ENCODE results near the gene GBGT1.
"Not testable (repeated sequence)": the region's sequence is repeated elsewhere in the genome, so short reads cannot be mapped to it uniquely, and the experiment has no call there.

The GBGT1 gene

DNA sequence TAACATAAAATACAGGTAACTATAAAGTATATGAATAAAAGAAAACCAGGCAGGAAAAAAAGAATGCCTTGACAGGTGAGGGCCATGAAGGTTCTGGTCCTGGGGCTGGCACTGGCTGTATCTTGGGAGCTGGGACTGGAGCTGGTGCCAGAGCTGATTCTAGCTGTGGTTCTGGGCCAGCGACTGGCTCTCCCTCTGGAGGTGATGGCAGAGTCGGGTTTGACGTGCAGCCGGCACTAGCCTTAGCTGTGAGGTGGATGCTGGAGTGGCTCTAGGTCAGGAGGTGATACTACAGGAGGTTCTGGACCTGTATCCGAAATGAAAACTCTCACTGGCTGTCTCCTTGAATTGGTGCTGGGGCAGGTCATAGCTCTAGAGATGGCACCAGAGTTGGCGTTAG lies 23.0 kb upstream of the GBGT1 start:
- Mint-ChIP-seq H3K27me3 (peaks cover 14% of the 10 kb centered on the region), H3K27ac (no peak overlapping the region), H3K9me3 (no peaks in the 10 kb centered on the region), H3K36me3 (no peaks in the 10 kb centered on the region), H3K4me1 (peaks cover 8% of the 10 kb centered on the region), H3K4me3 (no peak overlapping the region)
- ATAC-seq (ENCODE audit: low read depth) (no peak), DNase-seq (ENCODE audit: low spot score in 2 of 2) (no peak)

DNA sequence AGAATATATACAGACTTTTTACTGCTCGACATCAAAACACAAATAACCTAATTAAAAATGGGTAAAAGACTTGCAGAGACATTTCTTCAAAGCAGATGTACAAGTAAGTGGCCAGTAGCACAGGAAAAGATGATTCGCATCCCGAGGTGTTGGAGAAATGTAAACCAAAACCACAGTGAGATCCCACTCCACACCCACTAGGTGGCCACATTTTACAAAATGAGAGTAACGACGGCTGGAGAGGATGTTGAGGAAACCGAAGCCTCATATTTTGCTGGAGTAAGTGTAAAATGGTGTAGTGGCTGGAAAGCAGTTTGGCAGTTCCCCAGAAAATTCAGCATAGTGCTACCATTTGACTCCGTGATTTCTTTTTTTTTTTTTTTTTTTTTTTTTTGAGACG lies 21.3 kb upstream of the GBGT1 start:
- ATAC-seq (ENCODE audit: low read depth) (peak; percentile 46), DNase-seq (ENCODE audit: low spot score in 2 of 2) (no peak)
- H3K4me1 Mint-ChIP-seq: peaks cover 8% of the 10 kb centered on the region
- H3K4me3 Mint-ChIP-seq: no peak overlapping the region
- H3K27ac Mint-ChIP-seq: no peak overlapping the region
- peaks cover 16% of the 10 kb centered on the region for H3K27me3 Mint-ChIP-seq
- H3K9me3 Mint-ChIP-seq: no peaks in the 10 kb centered on the region
- H3K36me3 Mint-ChIP-seq: no peaks in the 10 kb centered on the region

DNA sequence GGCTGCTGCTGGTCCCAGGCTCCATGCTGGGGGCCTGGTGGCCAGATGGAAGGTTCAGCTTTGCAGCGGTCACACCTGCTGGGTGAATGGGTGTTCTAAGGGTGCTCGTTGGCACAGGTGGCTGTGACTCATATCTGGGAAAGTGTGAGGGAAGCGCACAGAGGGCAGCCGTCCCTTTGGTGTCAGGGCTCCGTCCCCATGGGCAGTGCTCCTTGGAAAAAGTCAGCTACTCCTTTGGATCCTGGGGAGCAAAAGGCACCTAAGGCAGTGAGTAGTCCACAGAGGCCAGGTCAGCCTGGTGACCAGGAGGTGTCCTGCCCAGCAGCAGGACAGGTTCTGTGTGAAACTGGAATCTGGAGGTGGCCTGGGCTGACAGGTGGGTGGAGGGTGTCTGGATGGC lies 18.4 kb upstream of the GBGT1 start:
- Mint-ChIP-seq H3K4me3 (no peak overlapping the region), H3K36me3 (no peaks in the 10 kb centered on the region), H3K27me3 (peaks cover 13% of the 10 kb centered on the region), H3K4me1 (peaks cover 8% of the 10 kb centered on the region), H3K27ac (no peak overlapping the region), H3K9me3 (no peaks in the 10 kb centered on the region)
- ATAC-seq (ENCODE audit: low read depth): no peak
- no peak for DNase-seq (ENCODE audit: low spot score in 2 of 2)

GRCh38 chr9:133181561-133181960 lies 17.8 kb upstream of the GBGT1 start:
- DNase-seq (ENCODE audit: low spot score in 2 of 2) (no peak), ATAC-seq (ENCODE audit: low read depth) (no peak)
- Mint-ChIP-seq H3K27ac (no peak overlapping the region), H3K27me3 (peaks cover 13% of the 10 kb centered on the region), H3K4me1 (peaks cover 8% of the 10 kb centered on the region), H3K9me3 (no peaks in the 10 kb centered on the region), H3K4me3 (no peak overlapping the region), H3K36me3 (no peaks in the 10 kb centered on the region)

DNA sequence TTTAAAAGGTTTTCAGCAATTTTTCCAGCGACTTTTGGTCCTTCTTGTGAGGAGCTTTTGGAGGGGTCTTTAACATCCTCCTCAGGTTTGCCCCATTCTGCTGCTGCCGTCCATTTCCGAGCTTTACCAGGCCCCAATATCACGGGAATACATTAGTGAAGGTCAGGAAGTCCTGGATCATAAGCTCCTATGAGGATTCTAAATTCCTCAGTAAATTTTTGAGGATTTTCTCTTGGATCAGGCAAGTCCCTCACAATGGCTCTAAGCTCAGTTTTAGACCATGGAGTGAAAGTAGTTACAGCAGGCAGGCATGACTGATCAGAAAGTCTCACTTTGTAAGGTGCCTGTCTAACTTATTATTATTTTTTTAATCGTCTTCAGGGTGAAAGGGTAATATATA lies 17.2 kb upstream of the GBGT1 start:
- Mint-ChIP-seq H3K27ac (no peak overlapping the region), H3K27me3 (peaks cover 11% of the 10 kb centered on the region), H3K36me3 (no peaks in the 10 kb centered on the region), H3K4me1 (peaks cover 5% of the 10 kb centered on the region), H3K9me3 (no peaks in the 10 kb centered on the region), H3K4me3 (no peak overlapping the region)
- ATAC-seq (ENCODE audit: low read depth) (no peak), DNase-seq (ENCODE audit: low spot score in 2 of 2) (no peak)

DNA sequence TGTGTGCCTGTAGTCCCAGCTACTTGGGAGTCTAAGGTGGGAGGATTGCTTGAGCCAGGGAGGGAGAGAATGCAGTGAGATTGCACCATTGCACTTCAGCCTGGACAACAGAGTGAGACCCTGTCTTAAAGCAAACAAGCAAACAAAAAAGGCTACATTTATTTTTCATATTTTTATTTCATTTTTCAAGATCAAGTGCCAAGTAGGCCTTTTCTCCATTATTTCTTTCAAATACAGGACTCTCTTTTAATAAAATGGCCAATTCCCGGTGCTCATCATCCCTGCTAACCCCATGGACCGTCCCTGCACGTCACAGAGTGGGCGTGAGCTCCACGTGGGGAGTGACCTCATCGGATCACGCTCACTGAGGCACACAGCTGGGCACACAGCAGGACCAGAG lies 9.3 kb upstream of the GBGT1 start:
- no peak overlapping the region for H3K4me3 Mint-ChIP-seq
- DNase-seq (ENCODE audit: low spot score in 2 of 2) (no peak), ATAC-seq (ENCODE audit: low read depth) (no peak)
- peaks cover 13% of the 10 kb centered on the region for H3K27me3 Mint-ChIP-seq
- no peaks in the 10 kb centered on the region for H3K9me3 Mint-ChIP-seq
- H3K4me1 Mint-ChIP-seq: peaks cover 16% of the 10 kb centered on the region
- H3K36me3 Mint-ChIP-seq: no peaks in the 10 kb centered on the region
- H3K27ac Mint-ChIP-seq: no peak overlapping the region

DNA sequence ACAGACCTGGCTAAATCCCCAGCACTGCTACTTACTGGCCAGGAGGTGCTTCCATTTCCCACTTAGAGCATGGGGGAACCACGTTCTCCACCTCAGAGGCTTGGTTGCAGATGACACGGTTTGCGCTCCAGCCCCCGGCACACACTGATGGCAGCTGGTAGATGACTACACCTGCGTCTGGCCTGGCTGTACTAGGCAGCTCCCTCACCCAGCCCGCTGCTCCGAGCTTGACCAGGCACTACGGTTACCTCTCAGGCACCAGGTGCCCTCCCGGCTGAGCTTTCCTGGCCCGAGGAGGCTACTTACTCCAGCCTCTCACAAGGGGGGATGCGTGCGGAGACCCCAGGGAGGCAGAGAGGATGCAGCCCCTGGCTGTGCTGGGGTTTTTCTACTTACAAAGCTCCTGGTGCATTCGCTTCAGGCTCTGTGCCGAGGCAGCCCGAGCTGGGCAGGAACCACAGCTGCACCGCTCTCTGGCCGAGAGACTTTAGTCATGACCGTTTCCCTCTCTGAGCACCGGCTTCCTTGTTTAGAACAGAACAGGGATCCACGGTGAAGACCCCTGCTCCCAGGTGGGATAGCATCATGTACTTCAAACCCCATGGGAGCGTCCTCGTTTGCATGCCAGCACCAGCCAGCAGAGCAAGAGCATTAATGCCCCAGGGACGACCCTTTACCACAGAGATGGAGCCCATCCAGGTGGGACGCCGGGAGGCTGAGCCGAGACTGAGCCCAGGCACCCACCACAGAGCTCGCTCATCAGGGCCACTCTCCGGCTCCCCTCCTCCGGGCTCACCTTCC lies 7.6 kb upstream of the GBGT1 start:
- Mint-ChIP-seq H3K36me3 (no peaks in the 10 kb centered on the region), H3K4me1 (peaks cover 16% of the 10 kb centered on the region), H3K27me3 (peaks cover 13% of the 10 kb centered on the region), H3K27ac (peak overlapping the region; percentile 62), H3K4me3 (peak overlapping the region; percentile 76), H3K9me3 (no peaks in the 10 kb centered on the region)
- ATAC-seq (ENCODE audit: low read depth): peak; percentile 84
- peak; percentile 31 to 39 for DNase-seq (ENCODE audit: low spot score in 2 of 2)

DNA sequence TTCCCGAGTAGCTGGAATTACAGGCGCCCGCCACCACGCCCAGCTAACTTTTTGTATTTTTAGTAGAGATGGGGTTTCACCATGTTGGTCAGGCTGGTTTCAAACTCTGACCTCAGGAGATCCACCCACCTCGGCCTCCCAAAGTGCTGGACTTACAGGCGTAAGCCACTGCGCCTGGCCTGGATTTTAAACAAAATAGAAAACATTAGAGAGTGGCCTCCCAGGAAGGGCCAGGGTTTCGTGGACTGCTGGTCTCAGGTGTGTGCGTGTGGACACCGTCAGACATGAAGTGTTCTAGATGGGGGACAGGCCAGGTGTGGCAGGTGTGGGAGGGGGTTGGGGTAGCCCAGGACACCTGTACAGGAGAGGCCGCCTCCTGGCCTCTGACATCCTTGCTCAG lies 7.0 kb upstream of the GBGT1 start:
- H3K27ac Mint-ChIP-seq: no peak overlapping the region
- peak overlapping the region; percentile 76 for H3K4me3 Mint-ChIP-seq
- no peaks in the 10 kb centered on the region for H3K36me3 Mint-ChIP-seq
- DNase-seq (ENCODE audit: low spot score in 2 of 2) (no peak), ATAC-seq (ENCODE audit: low read depth) (no peak)
- H3K9me3 Mint-ChIP-seq: no peaks in the 10 kb centered on the region
- H3K4me1 Mint-ChIP-seq: peaks cover 16% of the 10 kb centered on the region
- peaks cover 15% of the 10 kb centered on the region for H3K27me3 Mint-ChIP-seq

- H3K27ac Mint-ChIP-seq; H3K4me3 Mint-ChIP-seq; DNase-seq (ENCODE audit: low spot score in 2 of 2); H3K9me3 Mint-ChIP-seq; H3K36me3 Mint-ChIP-seq; ATAC-seq (ENCODE audit: low read depth): not testable (repeated sequence)
- peaks cover 16% of the 10 kb centered on the region for H3K4me1 Mint-ChIP-seq
- H3K27me3 Mint-ChIP-seq: peaks cover 11% of the 10 kb centered on the region
These were observed 6.0 kb upstream of the GBGT1 start for GRCh38 chr9:133169687-133170086.

DNA sequence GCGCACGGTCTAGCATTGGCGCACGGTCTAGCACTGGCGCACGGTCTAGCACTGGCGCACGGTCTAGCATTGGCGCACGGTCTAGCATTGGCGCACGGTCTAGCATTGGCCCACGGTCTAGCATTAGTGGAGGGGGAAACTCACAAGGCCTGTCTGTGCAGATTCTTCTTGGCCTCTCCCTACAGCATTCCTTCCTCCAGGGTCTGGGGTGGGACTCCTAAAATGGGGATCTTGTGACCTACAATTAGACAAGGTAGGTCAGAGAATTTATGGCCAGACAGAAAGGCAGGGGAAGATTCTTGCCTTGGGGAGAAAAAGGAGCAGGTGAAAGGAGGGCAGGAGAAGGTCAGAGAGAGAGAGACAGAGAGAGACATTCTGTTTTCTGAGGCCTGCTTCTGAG lies 5.4 kb upstream of the GBGT1 start:
- H3K4me1 Mint-ChIP-seq: peaks cover 16% of the 10 kb centered on the region
- peaks cover 11% of the 10 kb centered on the region for H3K27me3 Mint-ChIP-seq
- H3K36me3 Mint-ChIP-seq: no peaks in the 10 kb centered on the region
- DNase-seq (ENCODE audit: low spot score in 2 of 2) (no peak), ATAC-seq (ENCODE audit: low read depth) (no peak)
- no peaks in the 10 kb centered on the region for H3K9me3 Mint-ChIP-seq
- H3K4me3 Mint-ChIP-seq: no peak overlapping the region
- no peak overlapping the region for H3K27ac Mint-ChIP-seq

GRCh38 chr9:133168432-133168831 lies 4.7 kb upstream of the GBGT1 start:
- H3K27me3 Mint-ChIP-seq: peaks cover 11% of the 10 kb centered on the region
- no peak overlapping the region for H3K4me3 Mint-ChIP-seq
- no peak for ATAC-seq (ENCODE audit: low read depth)
- H3K9me3 Mint-ChIP-seq: no peaks in the 10 kb centered on the region
- no peak for DNase-seq (ENCODE audit: low spot score in 2 of 2)
- H3K27ac Mint-ChIP-seq: no peak overlapping the region
- H3K36me3 Mint-ChIP-seq: no peaks in the 10 kb centered on the region
- peaks cover 19% of the 10 kb centered on the region for H3K4me1 Mint-ChIP-seq

DNA sequence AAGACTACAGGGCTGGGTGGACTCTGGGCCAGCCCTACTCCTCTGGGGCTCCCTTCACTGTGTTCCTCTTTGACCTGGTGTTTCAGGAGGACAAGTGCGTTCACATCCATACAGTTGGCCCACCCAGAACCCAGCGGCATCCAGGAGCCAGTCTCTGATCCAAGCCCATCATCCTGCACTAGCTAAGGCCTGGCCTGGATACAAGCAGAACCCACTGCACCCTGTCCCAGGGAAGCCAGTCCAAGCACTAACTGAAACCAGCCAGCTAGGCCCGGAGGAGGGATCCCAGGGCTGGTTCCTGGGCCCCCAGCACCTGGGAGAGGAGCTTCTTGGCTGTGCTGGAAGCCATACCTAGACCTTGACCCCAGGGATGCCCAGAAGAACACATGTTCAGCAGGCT lies 4.1 kb upstream of the GBGT1 start:
- Mint-ChIP-seq H3K27me3 (peaks cover 11% of the 10 kb centered on the region), H3K27ac (no peak overlapping the region), H3K9me3 (no peaks in the 10 kb centered on the region), H3K4me3 (no peak overlapping the region), H3K36me3 (no peaks in the 10 kb centered on the region), H3K4me1 (peaks cover 19% of the 10 kb centered on the region)
- ATAC-seq (ENCODE audit: low read depth) (no peak), DNase-seq (ENCODE audit: low spot score in 2 of 2) (no peak)

GRCh38 chr9:133167096-133167730 lies 3.5 kb upstream of the GBGT1 start:
- Mint-ChIP-seq H3K4me1 (peaks cover 19% of the 10 kb centered on the region), H3K27ac (no peak overlapping the region), H3K36me3 (no peaks in the 10 kb centered on the region), H3K4me3 (no peak overlapping the region), H3K27me3 (peaks cover 11% of the 10 kb centered on the region), H3K9me3 (no peaks in the 10 kb centered on the region)
- ATAC-seq (ENCODE audit: low read depth) (no peak), DNase-seq (ENCODE audit: low spot score in 2 of 2) (no peak)

- peaks cover 16% of the 10 kb centered on the region for H3K4me1 Mint-ChIP-seq
- peaks cover 8% of the 10 kb centered on the region for H3K27me3 Mint-ChIP-seq
- H3K9me3 Mint-ChIP-seq: no peaks in the 10 kb centered on the region
- H3K27ac Mint-ChIP-seq: no peak overlapping the region
- no peaks in the 10 kb centered on the region for H3K36me3 Mint-ChIP-seq
- DNase-seq (ENCODE audit: low spot score in 2 of 2) (no peak), ATAC-seq (ENCODE audit: low read depth) (no peak)
- H3K4me3 Mint-ChIP-seq: no peak overlapping the region
These were observed 2.7 kb upstream of the GBGT1 start for GRCh38 chr9:133166392-133166791.

DNA sequence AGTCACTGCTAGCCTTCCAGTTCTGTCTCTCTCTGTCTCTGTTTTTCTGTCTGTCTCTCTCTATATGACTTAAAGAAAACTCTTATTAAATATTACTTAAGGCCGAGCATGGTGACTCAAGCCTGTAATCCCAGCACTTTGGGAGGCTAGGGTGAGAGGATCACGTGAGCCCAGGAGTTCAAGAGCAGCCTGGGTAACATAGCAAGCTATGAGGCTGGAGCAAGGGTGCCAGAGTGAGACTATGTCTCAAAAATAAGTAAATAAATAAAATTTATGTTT lies 1.7 kb upstream of the GBGT1 start:
- peaks cover 8% of the 10 kb centered on the region for H3K27me3 Mint-ChIP-seq
- H3K4me3 Mint-ChIP-seq: no peak overlapping the region
- no peak for ATAC-seq (ENCODE audit: low read depth)
- H3K27ac Mint-ChIP-seq: no peak overlapping the region
- peaks cover 13% of the 10 kb centered on the region for H3K4me1 Mint-ChIP-seq
- no peaks in the 10 kb centered on the region for H3K9me3 Mint-ChIP-seq
- DNase-seq (ENCODE audit: low spot score in 2 of 2): no peak
- no peaks in the 10 kb centered on the region for H3K36me3 Mint-ChIP-seq
